ENCODE measurements around the gene IZUMO4.

Gene IZUMO4

DNA sequence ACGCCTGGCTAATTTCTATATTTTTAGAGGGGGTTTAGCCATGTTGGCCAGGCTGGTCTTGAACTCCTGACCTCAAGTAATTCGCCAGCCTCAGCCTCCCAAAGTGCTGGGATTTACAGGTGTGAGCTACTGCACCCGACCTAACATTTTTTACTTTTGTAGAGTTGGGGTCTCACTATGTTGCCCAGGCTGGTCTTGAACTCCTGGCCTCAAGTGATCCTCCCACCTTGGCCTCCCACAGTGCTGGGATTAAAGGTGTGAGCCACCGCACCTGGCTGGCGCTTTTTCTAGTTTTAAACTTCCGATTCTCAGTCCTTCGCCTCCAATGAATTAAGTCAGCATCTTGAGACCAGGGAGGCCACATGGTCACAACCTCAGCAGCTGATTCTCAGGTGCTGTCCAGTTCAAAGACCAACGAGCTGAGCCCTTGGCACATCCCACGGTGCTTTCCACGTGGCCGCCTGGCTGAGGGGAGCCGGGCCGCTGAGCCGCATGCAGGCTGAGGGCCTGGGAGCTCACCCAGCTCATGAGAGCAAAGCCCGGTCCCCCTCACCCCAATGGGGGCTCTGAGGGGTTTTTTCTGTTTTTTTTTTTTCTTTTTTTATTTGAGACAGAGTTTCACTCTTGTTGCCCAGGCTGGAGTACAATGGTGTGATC, 45.6 kb downstream of the IZUMO4 start:
- DNase-seq (ENCODE audit: low read depth in 2 of 3, low spot score in 2 of 3) = no peak

- no peak for DNase-seq (ENCODE audit: low read depth in 2 of 3, low spot score in 2 of 3)
Observed at GRCh38 chr19:2144190-2144589, 47.5 kb downstream of the IZUMO4 start.

- no peak for DNase-seq (ENCODE audit: low read depth in 2 of 3, low spot score in 2 of 3)
Observed at GRCh38 chr19:2145831-2146241, 49.1 kb downstream of the IZUMO4 start.

DNA sequence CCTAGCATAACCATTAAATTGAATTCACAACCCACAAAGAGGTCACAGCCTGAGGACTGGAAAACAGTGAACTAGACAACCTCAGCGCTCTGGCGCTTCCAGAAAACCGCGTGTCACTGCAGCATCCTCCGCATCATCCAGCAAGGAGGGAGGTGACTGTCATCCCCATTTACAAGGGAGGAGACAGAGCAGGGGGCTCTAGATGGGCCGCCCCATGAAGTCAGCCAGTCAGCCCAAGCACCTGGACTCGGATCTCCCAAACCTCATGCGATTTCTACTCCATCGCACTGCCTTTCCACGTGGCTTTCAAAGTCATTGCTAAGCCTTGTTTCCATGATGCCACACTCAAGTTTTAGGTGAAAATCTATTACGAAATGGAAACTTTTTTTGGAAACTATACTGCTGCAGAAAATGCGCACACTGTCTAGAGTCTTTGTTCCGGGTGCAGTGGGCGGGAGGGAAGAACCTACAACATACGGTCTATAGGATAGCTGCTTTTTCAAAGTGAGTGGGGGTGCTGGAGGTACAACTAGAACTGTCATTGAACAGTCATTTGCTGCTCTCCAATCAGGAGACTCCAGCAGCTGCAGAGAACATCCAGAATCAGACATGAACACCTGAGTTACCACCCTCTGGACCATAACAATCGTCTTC, 51.9 kb downstream of the IZUMO4 start:
- no peak for DNase-seq (ENCODE audit: low read depth in 2 of 3, low spot score in 2 of 3)
